Neuronal stem cell (in vitro differentiated cells): Measurements from ENCODE around the gene PCDHB5.
"Not testable (repeated sequence)": the region's sequence is repeated elsewhere in the genome, so short reads cannot be mapped to it uniquely, and the experiment has no call there.

Experiments
- DNase-seq: peaks from one replicate; pipeline ENCODE4 v3.0.0-alpha.2; 2013; ENCODE audit warnings: low spot score
- H2AFZ ChIP-seq: one replicate; pipeline ENCODE4 v1.6.1; 2013; ENCODE audit warnings: mild to moderate bottlenecking, low read length, inconsistent platforms
- H2AK5ac ChIP-seq: 2 replicates; pipeline ENCODE4 v1.6.1; 2013; ENCODE audit warnings: low read depth, mild to moderate bottlenecking, inconsistent platforms, low read length, moderate library complexity, mixed read lengths
- H2BK120ac ChIP-seq: 2 replicates; pipeline ENCODE4 v1.6.1; 2013; ENCODE audit warnings: low read depth, mild to moderate bottlenecking, inconsistent platforms, low read length, moderate library complexity, mixed read lengths
- H2BK12ac ChIP-seq: one replicate; pipeline ENCODE4 v1.6.1; 2013; ENCODE audit warnings: low read length, inconsistent platforms
- H2BK15ac ChIP-seq: 2 replicates; pipeline ENCODE4 v1.6.1; 2013; ENCODE audit warnings: mild to moderate bottlenecking, low read length, inconsistent platforms, mixed read lengths
- H2BK5ac ChIP-seq: one replicate; pipeline ENCODE4 v1.6.1; 2013; ENCODE audit warnings: inconsistent platforms, mild to moderate bottlenecking, low read length, moderate library complexity
- H3K14ac ChIP-seq: one replicate; pipeline ENCODE4 v1.6.1; 2013; ENCODE audit warnings: low read length, inconsistent platforms
- H3K18ac ChIP-seq: 2 replicates; pipeline ENCODE4 v1.6.1; 2013; ENCODE audit warnings: low read length, inconsistent platforms
- H3K23ac ChIP-seq: 2 replicates; pipeline ENCODE4 v1.6.1; 2013; ENCODE audit warnings: low read depth, mild to moderate bottlenecking, mixed read lengths, low read length, inconsistent platforms; ENCODE audit not compliant: poor library complexity
- H3K27ac ChIP-seq: replicated peaks from 3 replicates; pipeline ENCODE4 v1.5.1; 2013; ENCODE audit warnings: low read length, inconsistent platforms
- H3K27me3 ChIP-seq, 3 experiments: 2 replicates each; pipeline ENCODE4 v1.6.1; 2013; ENCODE audit warnings: low read length in 3 of 3, mild to moderate bottlenecking in 2 of 3, inconsistent platforms in 1 of 3, low read depth in 1 of 3, mixed read lengths in 1 of 3, moderate library complexity in 1 of 3; ENCODE audit not compliant: control insufficient read depth in 3 of 3, insufficient read depth in 3 of 3
- H3K36me3 ChIP-seq, 2 donors: replicated peaks in 1 of 2; 2 replicates each; pipeline ENCODE4 v1.6.1; 2013; ENCODE audit warnings: low read length in 2 of 2; ENCODE audit not compliant: control insufficient read depth in 2 of 2, insufficient read depth in 2 of 2
- H3K4ac ChIP-seq: 2 replicates; pipeline ENCODE4 v1.6.1; 2013; ENCODE audit warnings: inconsistent platforms, mild to moderate bottlenecking, low read length, moderate library complexity
- H3K4me1 ChIP-seq, 2 donors: 1 replicate in 1 of 2; 2 replicates in 1 of 2; pipeline ENCODE4 v1.6.1; 2013; ENCODE audit warnings: low read length in 2 of 2, low read depth in 1 of 2; ENCODE audit not compliant: control insufficient read depth in 2 of 2, insufficient read depth in 1 of 2
- H3K4me2 ChIP-seq: one replicate; pipeline ENCODE4 v1.6.1; 2013; ENCODE audit warnings: mild to moderate bottlenecking, low read length, inconsistent platforms; ENCODE audit not compliant: insufficient read depth, poor library complexity, severe bottlenecking
- H3K4me3 ChIP-seq, 2 donors: 2 replicates each; pipeline ENCODE4 v1.5.1; 2013; ENCODE audit warnings: low read length in 2 of 2, mild to moderate bottlenecking in 2 of 2, inconsistent platforms in 1 of 2, moderate library complexity in 1 of 2
- H3K79me1 ChIP-seq: one replicate; pipeline ENCODE4 v1.6.1; 2013; ENCODE audit warnings: low read depth, mild to moderate bottlenecking, inconsistent platforms, low read length, moderate library complexity
- H3K9ac ChIP-seq: one replicate; pipeline ENCODE4 v1.6.1; 2013; ENCODE audit warnings: mild to moderate bottlenecking, low read depth, low read length, inconsistent platforms; ENCODE audit not compliant: poor library complexity
- H3K9me3 ChIP-seq, 2 donors: replicated peaks in 1 of 2; 2 replicates each; pipeline versions ENCODE3 to v1.6.1; 2013; ENCODE audit warnings: low read length in 2 of 2, mild to moderate bottlenecking in 2 of 2, inconsistent platforms in 1 of 2, low read depth in 1 of 2, mixed read lengths in 1 of 2, moderate library complexity in 1 of 2; ENCODE audit not compliant: control insufficient read depth in 2 of 2, insufficient read depth in 1 of 2
- H4K8ac ChIP-seq: one replicate; pipeline ENCODE4 v1.6.1; 2013; ENCODE audit warnings: low read depth, mild to moderate bottlenecking, inconsistent platforms, low read length, moderate library complexity
- H4K91ac ChIP-seq: one replicate; pipeline ENCODE4 v1.6.1; 2013; ENCODE audit warnings: low read length, low read depth, mild to moderate bottlenecking, inconsistent platforms; ENCODE audit not compliant: poor library complexity
- WGBS, 2 donors: extraction: QIAGEN DNeasy Blood & Tissue Kit; methylation state at CpG; one replicate each; pipeline ENCODE4 v1.1.7; 2013; ENCODE audit warnings: missing lambda C conversion rate in 2 of 2, mixed read lengths in 1 of 2; ENCODE audit not compliant: insufficient read length in 2 of 2, insufficient replicate concordance in 1 of 2; ENCODE audit errors: extremely low coverage in 2 of 2; 5-methylcytosine and 5-hydroxymethylcytosine counted together

Gene PCDHB5

DNA sequence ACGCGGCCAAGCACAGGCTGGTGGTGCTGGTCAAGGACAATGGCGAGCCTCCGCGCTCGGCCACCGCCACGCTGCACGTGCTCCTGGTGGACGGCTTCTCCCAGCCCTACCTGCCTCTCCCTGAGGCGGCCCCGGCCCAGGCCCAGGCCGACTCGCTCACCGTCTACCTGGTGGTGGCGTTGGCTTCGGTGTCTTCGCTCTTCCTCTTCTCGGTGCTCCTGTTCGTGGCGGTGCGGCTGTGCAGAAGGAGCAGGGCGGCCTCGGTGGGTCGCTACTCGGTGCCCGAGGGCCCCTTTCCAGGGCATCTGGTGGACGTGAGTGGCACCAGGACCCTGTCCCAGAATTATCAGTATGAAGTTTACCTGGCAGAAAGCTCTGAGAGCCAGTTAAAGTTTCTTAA is 22.9 kb downstream of the PCDHB5 start:
- not testable (repeated sequence) for H3K14ac ChIP-seq, H3K4me2 ChIP-seq, H3K27me3 ChIP-seq, H2BK15ac ChIP-seq, H3K9ac ChIP-seq, DNase-seq, H4K8ac ChIP-seq, H3K9me3 ChIP-seq, H2AK5ac ChIP-seq, H3K27ac ChIP-seq, H2BK12ac ChIP-seq, H2BK5ac ChIP-seq, H3K4me3 ChIP-seq, H3K18ac ChIP-seq, H3K4ac ChIP-seq, H3K79me1 ChIP-seq, H2AFZ ChIP-seq, H3K4me1 ChIP-seq, H2BK120ac ChIP-seq, H3K23ac ChIP-seq, H3K36me3 ChIP-seq, H4K91ac ChIP-seq
- WGBS, 2 donors, result no CpG with 5 or more reads among the region's 28 CpGs

DNA sequence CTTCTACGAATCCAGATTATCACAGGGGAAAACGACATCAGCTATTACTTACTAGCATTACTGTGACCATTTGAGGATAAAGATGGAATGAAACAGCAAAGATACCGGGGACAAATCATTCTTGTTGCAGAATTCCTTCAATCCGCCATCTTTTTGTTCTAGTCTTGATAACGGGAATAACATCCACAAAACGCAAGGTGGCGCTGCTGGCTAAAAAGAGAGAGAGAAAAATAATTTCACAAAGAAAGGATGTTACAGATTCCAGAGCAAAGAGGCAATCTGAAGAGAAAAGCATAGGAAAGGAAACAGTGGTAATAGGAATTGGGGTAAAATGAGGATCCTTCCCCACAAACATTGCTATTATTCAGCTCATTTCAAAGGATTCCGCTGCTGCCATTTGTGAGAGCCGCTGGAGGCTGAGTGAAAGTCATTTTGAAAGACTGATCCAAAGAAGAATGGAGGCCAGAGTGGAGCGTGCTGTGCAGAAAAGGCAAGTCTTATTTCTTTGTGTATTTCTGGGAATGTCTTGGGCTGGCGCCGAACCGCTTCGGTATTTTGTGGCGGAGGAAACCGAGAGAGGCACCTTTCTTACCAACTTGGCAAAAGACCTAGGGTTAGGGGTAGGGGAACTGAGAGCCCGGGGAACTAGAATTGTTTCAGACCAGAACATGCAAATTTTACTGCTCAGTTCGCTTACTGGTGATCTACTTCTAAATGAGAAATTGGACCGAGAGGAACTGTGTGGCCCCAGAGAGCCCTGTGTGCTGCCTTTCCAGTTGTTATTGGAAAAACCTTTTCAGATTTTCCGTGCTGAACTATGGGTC is 37.6 kb downstream of the PCDHB5 start, which contains the start of gene PCDHB7:
TSS of gene PCDHB7 (plus strand) at position 264 of the 824 bp plus-strand sequence. CDS start at position 456, 192 bp downstream.
- peak within 1 kb of the TSS; percentile 79 for H2AFZ ChIP-seq
- no peaks in the 10 kb centered on the region for H3K27me3 ChIP-seq
- no peak within 1 kb of the TSS for H3K9ac ChIP-seq
- no peak within 1 kb of the TSS for H3K4me3 ChIP-seq
- no CpG with 5 or more reads among the region's 20 CpGs for WGBS, 2 donors
- H4K8ac ChIP-seq, result no peak within 1 kb of the TSS
- peaks cover 10 to 15% of the 10 kb centered on the region in 2 donors for H3K9me3 ChIP-seq
- peak within 1 kb of the TSS; percentile 24 for H2BK5ac ChIP-seq
- no peak within 1 kb of the TSS for H2BK12ac ChIP-seq
- no peak within 1 kb of the TSS for H2BK15ac ChIP-seq
- no peak within 1 kb of the TSS for H3K23ac ChIP-seq
- DNase-seq, result no peak
- no peaks in the 10 kb centered on the region for H3K36me3 ChIP-seq
- H3K4ac ChIP-seq, result no peak within 1 kb of the TSS
- no peak within 1 kb of the TSS for H4K91ac ChIP-seq
- H2BK120ac ChIP-seq, result no peak within 1 kb of the TSS
- H2AK5ac ChIP-seq, result no peak within 1 kb of the TSS
- no peak within 1 kb of the TSS for H3K18ac ChIP-seq
- H3K79me1 ChIP-seq, result no peaks in the 10 kb centered on the region
- H3K4me1 ChIP-seq, result no peaks in the 10 kb centered on the region
- H3K14ac ChIP-seq, result no peak within 1 kb of the TSS
- H3K27ac ChIP-seq, result no peak within 1 kb of the TSS
- no peak within 1 kb of the TSS for H3K4me2 ChIP-seq

DNA sequence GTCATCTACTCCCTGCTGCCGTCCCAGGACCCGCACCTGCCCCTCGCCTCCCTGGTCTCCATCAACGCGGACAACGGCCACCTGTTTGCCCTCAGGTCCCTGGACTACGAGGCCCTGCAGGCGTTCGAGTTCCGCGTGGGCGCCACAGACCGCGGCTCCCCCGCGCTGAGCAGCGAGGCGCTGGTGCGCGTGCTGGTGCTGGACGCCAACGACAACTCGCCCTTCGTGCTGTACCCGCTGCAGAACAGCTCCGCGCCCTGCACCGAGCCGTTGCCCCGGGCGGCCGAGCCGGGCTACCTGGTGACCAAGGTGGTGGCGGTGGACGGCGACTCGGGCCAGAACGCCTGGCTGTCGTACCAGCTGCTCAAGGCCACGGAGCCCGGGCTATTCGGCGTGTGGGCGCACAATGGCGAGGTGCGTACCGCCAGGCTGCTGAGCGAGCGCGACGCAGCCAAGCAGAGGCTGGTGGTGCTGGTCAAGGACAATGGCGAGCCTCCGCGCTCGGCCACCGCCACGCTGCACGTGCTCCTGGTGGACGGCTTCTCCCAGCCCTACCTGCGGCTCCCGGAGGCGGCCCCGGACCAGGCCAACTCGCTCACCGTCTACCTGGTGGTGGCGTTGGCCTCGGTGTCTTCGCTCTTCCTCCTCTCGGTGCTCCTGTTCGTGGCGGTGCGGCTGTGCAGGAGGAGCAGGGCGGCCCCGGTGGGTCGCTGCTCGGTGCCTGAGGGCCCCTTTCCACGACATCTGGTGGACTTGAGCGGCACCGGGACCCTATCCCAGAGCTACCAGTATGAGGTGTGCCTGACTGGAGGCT is 39.5 kb downstream of the PCDHB5 start:
- not testable (repeated sequence) for H2AK5ac ChIP-seq, H2BK120ac ChIP-seq, H3K27ac ChIP-seq, H4K91ac ChIP-seq, H3K9ac ChIP-seq, H2AFZ ChIP-seq, H2BK12ac ChIP-seq, H3K14ac ChIP-seq, DNase-seq, H3K4ac ChIP-seq, H3K4me2 ChIP-seq, H4K8ac ChIP-seq, H3K18ac ChIP-seq, H3K36me3 ChIP-seq, H3K4me3 ChIP-seq, H3K79me1 ChIP-seq, H2BK5ac ChIP-seq, H3K27me3 ChIP-seq, H3K4me1 ChIP-seq, H2BK15ac ChIP-seq
- H3K23ac ChIP-seq, result peak overlapping the region; percentile 20
- H3K9me3 ChIP-seq, result peaks cover 11 to 15% of the 10 kb centered on the region in 2 donors
- WGBS, 2 donors, result no CpG with 5 or more reads among the region's 79 CpGs

DNA sequence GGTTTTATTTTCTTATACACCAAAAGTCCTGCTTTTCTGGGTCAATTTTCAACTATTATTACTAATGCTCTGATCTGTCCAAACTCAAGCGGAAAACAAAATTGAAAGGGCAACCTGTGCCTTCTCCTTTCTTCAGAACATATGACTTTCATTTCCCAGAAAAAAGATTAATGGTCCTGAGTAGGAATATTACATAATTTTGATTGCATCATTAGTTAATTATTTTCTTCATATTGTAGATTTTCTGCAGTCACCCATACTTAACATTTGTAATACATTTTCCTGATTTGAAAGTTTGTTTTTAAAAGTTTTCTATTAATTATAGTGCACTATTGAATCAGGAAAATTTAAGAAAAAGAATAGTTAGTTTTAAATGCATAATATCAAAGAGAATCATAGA is 40.9 kb downstream of the PCDHB5 start:
- H3K27ac ChIP-seq, result no peak overlapping the region
- DNase-seq, result no peak

More for the DNA sequence above, 40.9 kb downstream of the PCDHB5 start:
- no peaks in the 10 kb centered on the region for H3K79me1 ChIP-seq
- H3K23ac ChIP-seq, result no peak overlapping the region
- no peak overlapping the region for H4K8ac ChIP-seq
- no peak overlapping the region for H2BK120ac ChIP-seq
- no peak overlapping the region for H4K91ac ChIP-seq
- peaks cover 11 to 15% of the 10 kb centered on the region in 2 donors for H3K9me3 ChIP-seq
- H3K4me1 ChIP-seq, result no peaks in the 10 kb centered on the region
- no CpG with 5 or more reads among the region's 1 CpG for WGBS, 2 donors
- no peak overlapping the region for H2BK12ac ChIP-seq
- no peak overlapping the region for H2BK15ac ChIP-seq
- no peak overlapping the region for H3K4ac ChIP-seq
- H3K27me3 ChIP-seq, result no peaks in the 10 kb centered on the region
- no peak overlapping the region for H3K4me3 ChIP-seq
- no peak overlapping the region for H3K9ac ChIP-seq
- no peak overlapping the region for H2AK5ac ChIP-seq
- H3K14ac ChIP-seq, result no peak overlapping the region
- H2BK5ac ChIP-seq, result no peak overlapping the region
- no peak overlapping the region for H3K4me2 ChIP-seq
- no peaks in the 10 kb centered on the region for H3K36me3 ChIP-seq
- H2AFZ ChIP-seq, result no peak overlapping the region
- H3K18ac ChIP-seq, result no peak overlapping the region
